PC-3 (cell line): ENCODE measurements around the gene RNF8.

Source experiments
- EZH2 ChIP-seq: fragments of 300-600 bp; sonication (generic); IDR thresholded peaks from one replicate; pipeline ENCODE4 v1.6.1; 2017; ENCODE audit warnings: antibody characterized with exemption, mild to moderate bottlenecking, low read length; ENCODE audit not compliant: unreplicated experiment
- EZH2phosphoT487 ChIP-seq: fragments of 300-600 bp; sonication (generic); IDR thresholded peaks from 2 replicates; pipeline ENCODE4 v1.6.1; 2018; ENCODE audit warnings: mild to moderate bottlenecking, antibody characterized with exemption, low read length, borderline replicate concordance
- TF ChIP-seq, protein P1 (sequence below): fragments of 300-600 bp; sonication (generic); conservative IDR thresholded peaks from 2 replicates; pipeline ENCODE4 v1.5.1; 2017; ENCODE audit warnings: antibody characterized with exemption, low read depth, mild to moderate bottlenecking, low read length

DNA sequence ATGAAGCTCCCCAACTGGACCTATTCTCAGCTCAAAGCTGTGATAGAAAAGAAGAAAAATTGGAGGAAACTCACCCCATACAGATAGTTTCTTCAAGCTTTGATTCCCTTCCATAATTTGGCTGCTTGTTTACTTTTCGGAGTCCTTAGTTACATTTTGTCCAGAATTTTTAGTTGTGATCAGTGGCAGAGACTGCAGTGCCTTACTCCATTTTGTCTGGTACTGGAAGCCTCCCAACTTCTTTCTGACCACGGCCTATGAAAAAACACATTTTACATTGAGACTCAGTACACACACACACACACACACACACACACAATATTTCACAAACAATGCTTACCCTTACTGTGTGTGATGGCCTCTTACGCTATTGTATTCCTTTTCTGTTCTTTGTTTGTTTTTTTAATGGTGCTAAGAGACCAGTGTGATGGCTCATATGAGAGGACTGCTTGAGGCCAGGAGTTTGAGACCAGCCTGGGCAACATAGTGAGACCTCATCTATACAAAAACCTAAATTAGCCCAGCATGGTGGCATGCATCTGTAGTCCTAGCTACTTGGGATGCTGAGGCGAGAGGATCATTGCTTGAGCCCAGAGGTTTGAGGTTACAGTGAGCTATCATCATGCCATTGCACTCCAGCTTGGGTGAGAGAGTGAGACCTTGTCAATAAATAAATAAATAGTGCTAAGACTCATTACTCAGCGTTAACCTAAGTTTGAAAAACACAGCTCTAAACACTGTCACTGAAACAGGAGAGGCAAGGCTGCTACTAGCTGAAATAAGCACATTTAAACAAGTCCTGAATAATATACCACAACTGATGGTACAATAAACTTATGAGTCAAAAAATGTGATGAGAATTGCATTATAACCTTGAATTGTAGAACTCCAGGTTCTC lies 13.8 kb upstream of the RNF8 start:
- TF ChIP-seq, protein P1, sequence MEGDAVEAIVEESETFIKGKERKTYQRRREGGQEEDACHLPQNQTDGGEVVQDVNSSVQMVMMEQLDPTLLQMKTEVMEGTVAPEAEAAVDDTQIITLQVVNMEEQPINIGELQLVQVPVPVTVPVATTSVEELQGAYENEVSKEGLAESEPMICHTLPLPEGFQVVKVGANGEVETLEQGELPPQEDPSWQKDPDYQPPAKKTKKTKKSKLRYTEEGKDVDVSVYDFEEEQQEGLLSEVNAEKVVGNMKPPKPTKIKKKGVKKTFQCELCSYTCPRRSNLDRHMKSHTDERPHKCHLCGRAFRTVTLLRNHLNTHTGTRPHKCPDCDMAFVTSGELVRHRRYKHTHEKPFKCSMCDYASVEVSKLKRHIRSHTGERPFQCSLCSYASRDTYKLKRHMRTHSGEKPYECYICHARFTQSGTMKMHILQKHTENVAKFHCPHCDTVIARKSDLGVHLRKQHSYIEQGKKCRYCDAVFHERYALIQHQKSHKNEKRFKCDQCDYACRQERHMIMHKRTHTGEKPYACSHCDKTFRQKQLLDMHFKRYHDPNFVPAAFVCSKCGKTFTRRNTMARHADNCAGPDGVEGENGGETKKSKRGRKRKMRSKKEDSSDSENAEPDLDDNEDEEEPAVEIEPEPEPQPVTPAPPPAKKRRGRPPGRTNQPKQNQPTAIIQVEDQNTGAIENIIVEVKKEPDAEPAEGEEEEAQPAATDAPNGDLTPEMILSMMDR: no peak
- TF ChIP-seq EZH2 (no peak), EZH2phosphoT487 (no peak)
